WTC11 (cell line): ENCODE results near the gene LDLRAD4. TPM values are rescaled to one million over a fixed set of nuclear protein-coding genes. Genes with fewer than 3 reads are reported as not detected.

Experiments
- ATAC-seq: fragments of 200-7000 bp; cut with Tn5 transposase; 2 replicates; pipeline ENCODE4 v1.10.0; 2021; ENCODE audit warnings: mild to moderate bottlenecking, moderate library complexity
- Bru-seq: library from RNA; stranded (reverse); fragments of 400-500 nt; gene quantifications from one replicate; lab custom pipeline; 2021; lab: Mats Ljungman, UMichigan
- CTCF ChIA-PET: fragments of 300-600 bp; sonication (Branson Sonifier 250); formaldehyde crosslinking; loops from one replicate; lab custom pipeline; 2021; ENCODE audit warnings: antibody characterized with exemption; lab: Charles Lee
- POLR2A ChIA-PET: fragments of 350-600 bp; sonication (Branson Sonifier 250); formaldehyde crosslinking; loops from one replicate; lab custom pipeline; 2021; ENCODE audit warnings: antibody characterized with exemption; lab: Charles Lee
- DNase-seq: peaks from one replicate; pipeline ENCODE4 v3.0.0; 2021; ENCODE audit warnings: low spot score
- H3K27ac Mint-ChIP-seq: 2 replicates; pipeline ENCODE4 v1.8.0; 2021; ENCODE audit warnings: mixed read lengths
- H3K27me3 Mint-ChIP-seq: 2 replicates; pipeline ENCODE4 v1.8.0; 2021; ENCODE audit warnings: low read depth, mild to moderate bottlenecking, moderate library complexity, mixed read lengths
- H3K36me3 Mint-ChIP-seq: 2 replicates; pipeline ENCODE4 v1.8.0; 2021; ENCODE audit warnings: mixed read lengths
- H3K4me1 Mint-ChIP-seq: 2 replicates; pipeline ENCODE4 v1.8.0; 2022; ENCODE audit warnings: mixed read lengths
- H3K4me3 Mint-ChIP-seq: 2 replicates; pipeline ENCODE4 v1.8.0; 2021; ENCODE audit warnings: mild to moderate bottlenecking, moderate library complexity, mixed read lengths
- H3K9me3 Mint-ChIP-seq: 2 replicates; pipeline ENCODE4 v1.8.0; 2021; ENCODE audit warnings: mixed read lengths
- ELF4 ChIP-seq: sonication (generic); formaldehyde crosslinking; IDR thresholded peaks from 2 replicates; pipeline ENCODE4 v1.8.1; 2022; ENCODE audit warnings: low read depth, mild to moderate bottlenecking, moderate library complexity, missing genetic modification reagents
- ERG ChIP-seq: fragments of 250-450 bp; sonication (Bioruptor Pico); IDR thresholded peaks from 2 replicates; pipeline ENCODE4 v1.8.0; 2021; ENCODE audit warnings: mild to moderate bottlenecking
- ETV6 ChIP-seq: sonication (generic); formaldehyde crosslinking; IDR thresholded peaks from 2 replicates; pipeline ENCODE4 v1.8.1; 2022; ENCODE audit warnings: mild to moderate bottlenecking, missing genetic modification reagents
- FOXK1 ChIP-seq: sonication (generic); formaldehyde crosslinking; IDR thresholded peaks from 2 replicates; pipeline ENCODE4 v1.8.0; 2022; ENCODE audit warnings: mild to moderate bottlenecking, moderate library complexity, missing genetic modification reagents
- NFE2L1 ChIP-seq: sonication (generic); formaldehyde crosslinking; IDR thresholded peaks from 2 replicates; pipeline ENCODE4 v1.8.1; 2023; ENCODE audit warnings: missing genetic modification reagents
- NR3C1 ChIP-seq: sonication (generic); formaldehyde crosslinking; conservative IDR thresholded peaks from 2 replicates; pipeline ENCODE4 v1.8.1; 2023; ENCODE audit warnings: low read depth, mild to moderate bottlenecking, missing genetic modification reagents
- PRRX2 ChIP-seq: fragments of 250-450 bp; sonication (Bioruptor Pico); IDR thresholded peaks from 2 replicates; pipeline ENCODE4 v1.8.0; 2021; ENCODE audit warnings: mild to moderate bottlenecking
- RORB ChIP-seq: fragments of 250-450 bp; sonication (Bioruptor Pico); IDR thresholded peaks from 2 replicates; pipeline ENCODE4 v1.9.0; 2021; ENCODE audit warnings: mild to moderate bottlenecking
- SP1 ChIP-seq: sonication (generic); formaldehyde crosslinking; conservative IDR thresholded peaks from 2 replicates; pipeline ENCODE4 v1.8.1; 2022; ENCODE audit warnings: missing genetic modification reagents
- TEAD1 ChIP-seq: sonication (generic); formaldehyde crosslinking; IDR thresholded peaks from 2 replicates; pipeline ENCODE4 v1.8.0; 2022; ENCODE audit warnings: mild to moderate bottlenecking, missing genetic modification reagents
- ZMAT4 ChIP-seq: fragments of 250-450 bp; sonication (Bioruptor Pico); IDR thresholded peaks from 2 replicates; pipeline ENCODE4 v1.9.0; 2021; ENCODE audit warnings: mild to moderate bottlenecking
- ZNF416 ChIP-seq: fragments of 250-450 bp; sonication (Bioruptor Pico); IDR thresholded peaks from 2 replicates; pipeline ENCODE4 v1.9.0; 2021; ENCODE audit warnings: mild to moderate bottlenecking, inconsistent platforms
- ZNF423 ChIP-seq: fragments of 250-450 bp; sonication (Bioruptor Pico); IDR thresholded peaks from 2 replicates; pipeline ENCODE4 v2.1.2; 2022; ENCODE audit warnings: mild to moderate bottlenecking, moderate library complexity
- long read RNA-seq, 3 experiments: library from RNA in 1 of 3; library from capped mRNA in 1 of 3; library from polyadenylated mRNA in 1 of 3; unstranded in 2 of 3; stranded (forward) in 1 of 3; transcript quantifications; one replicate each; pipeline ENCODE4 v2.0.0, GENCODE V29; 2021
- total RNA-seq: library from RNA; stranded (reverse); gene quantifications from 3 replicates; pipeline ENCODE4 v1.2.3, GENCODE V29; 2021
- TF ChIP-seq, protein P1 (sequence below): sonication (generic); formaldehyde crosslinking; IDR thresholded peaks from 2 replicates; pipeline ENCODE4 v1.8.1; 2023; ENCODE audit warnings: mild to moderate bottlenecking, moderate library complexity, missing genetic modification reagents
- TF ChIP-seq, protein P2 (sequence below): sonication (generic); formaldehyde crosslinking; IDR thresholded peaks from 2 replicates; pipeline ENCODE4 v1.8.1; 2023; ENCODE audit warnings: mild to moderate bottlenecking, missing genetic modification reagents, borderline replicate concordance
- TF ChIP-seq, protein P3 (sequence below): sonication (generic); formaldehyde crosslinking; conservative IDR thresholded peaks from 2 replicates; pipeline ENCODE4 v1.8.1; 2023; ENCODE audit warnings: mild to moderate bottlenecking, low read depth, missing genetic modification reagents, moderate library complexity
- TF ChIP-seq, protein P4 (sequence below): sonication (generic); formaldehyde crosslinking; IDR thresholded peaks from 2 replicates; pipeline ENCODE4 v1.8.0; 2022; ENCODE audit warnings: mild to moderate bottlenecking, missing genetic modification reagents
- TF ChIP-seq, protein P5 (sequence below): sonication (generic); formaldehyde crosslinking; IDR thresholded peaks from 2 replicates; pipeline ENCODE4 v1.8.0; 2023; ENCODE audit warnings: missing genetic modification reagents, mild to moderate bottlenecking, borderline replicate concordance

Gene LDLRAD4
- total RNA-seq (2.9 to 6.2 TPM (median 3.0 TPM) in 3 replicates), Bru-seq, nascent RNA (percentile 37 among the genes with signal in this experiment)
- long read RNA-seq, experiment 1, full-length matches to known transcripts: 1 of 11 reads
- long read RNA-seq, experiment 1, partial matches to known transcripts: 0 of 11 reads
- long read RNA-seq, experiment 1, other reads (novel, unspliced or antisense): 10 of 11 reads
- long read RNA-seq, experiment 2: 0 reads
- long read RNA-seq, experiment 3: 0 reads

GRCh38 chr18:13218368-13218991, at the start of gene LDLRAD4:
TSS of gene LDLRAD4 (plus strand) at chr18:13218760.
- Mint-ChIP-seq H3K27ac (no peak within 1 kb of the TSS), H3K27me3 (peaks cover 54% of the 10 kb centered on the region), H3K9me3 (no peaks in the 10 kb centered on the region), H3K4me1 (peaks cover 40% of the 10 kb centered on the region), H3K36me3 (no peaks in the 10 kb centered on the region), H3K4me3 (peak within 1 kb of the TSS; percentile 65)
- ChIA-PET CTCF (interaction anchor here (1.0 to 4.6 kb wide), 3 partner anchors 38 to 106 kb away, joined by 4 to 25 read pairs (median 8); no protein-coding TSS in a partner anchor), POLR2A (no interaction called here)
- ATAC-seq: peak; percentile 10
- no peak for DNase-seq
- TF ChIP-seq, protein P1, sequence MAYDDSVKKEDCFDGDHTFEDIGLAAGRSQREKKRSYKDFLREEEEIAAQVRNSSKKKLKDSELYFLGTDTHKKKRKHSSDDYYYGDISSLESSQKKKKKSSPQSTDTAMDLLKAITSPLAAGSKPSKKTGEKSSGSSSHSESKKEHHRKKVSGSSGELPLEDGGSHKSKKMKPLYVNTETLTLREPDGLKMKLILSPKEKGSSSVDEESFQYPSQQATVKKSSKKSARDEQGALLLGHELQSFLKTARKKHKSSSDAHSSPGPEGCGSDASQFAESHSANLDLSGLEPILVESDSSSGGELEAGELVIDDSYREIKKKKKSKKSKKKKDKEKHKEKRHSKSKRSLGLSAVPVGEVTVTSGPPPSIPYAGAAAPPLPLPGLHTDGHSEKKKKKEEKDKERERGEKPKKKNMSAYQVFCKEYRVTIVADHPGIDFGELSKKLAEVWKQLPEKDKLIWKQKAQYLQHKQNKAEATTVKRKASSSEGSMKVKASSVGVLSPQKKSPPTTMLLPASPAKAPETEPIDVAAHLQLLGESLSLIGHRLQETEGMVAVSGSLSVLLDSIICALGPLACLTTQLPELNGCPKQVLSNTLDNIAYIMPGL (CRISPR knock-in tag): peak; percentile 46; the same call in 1 of the 2 replicates
- TF ChIP-seq, protein P2, sequence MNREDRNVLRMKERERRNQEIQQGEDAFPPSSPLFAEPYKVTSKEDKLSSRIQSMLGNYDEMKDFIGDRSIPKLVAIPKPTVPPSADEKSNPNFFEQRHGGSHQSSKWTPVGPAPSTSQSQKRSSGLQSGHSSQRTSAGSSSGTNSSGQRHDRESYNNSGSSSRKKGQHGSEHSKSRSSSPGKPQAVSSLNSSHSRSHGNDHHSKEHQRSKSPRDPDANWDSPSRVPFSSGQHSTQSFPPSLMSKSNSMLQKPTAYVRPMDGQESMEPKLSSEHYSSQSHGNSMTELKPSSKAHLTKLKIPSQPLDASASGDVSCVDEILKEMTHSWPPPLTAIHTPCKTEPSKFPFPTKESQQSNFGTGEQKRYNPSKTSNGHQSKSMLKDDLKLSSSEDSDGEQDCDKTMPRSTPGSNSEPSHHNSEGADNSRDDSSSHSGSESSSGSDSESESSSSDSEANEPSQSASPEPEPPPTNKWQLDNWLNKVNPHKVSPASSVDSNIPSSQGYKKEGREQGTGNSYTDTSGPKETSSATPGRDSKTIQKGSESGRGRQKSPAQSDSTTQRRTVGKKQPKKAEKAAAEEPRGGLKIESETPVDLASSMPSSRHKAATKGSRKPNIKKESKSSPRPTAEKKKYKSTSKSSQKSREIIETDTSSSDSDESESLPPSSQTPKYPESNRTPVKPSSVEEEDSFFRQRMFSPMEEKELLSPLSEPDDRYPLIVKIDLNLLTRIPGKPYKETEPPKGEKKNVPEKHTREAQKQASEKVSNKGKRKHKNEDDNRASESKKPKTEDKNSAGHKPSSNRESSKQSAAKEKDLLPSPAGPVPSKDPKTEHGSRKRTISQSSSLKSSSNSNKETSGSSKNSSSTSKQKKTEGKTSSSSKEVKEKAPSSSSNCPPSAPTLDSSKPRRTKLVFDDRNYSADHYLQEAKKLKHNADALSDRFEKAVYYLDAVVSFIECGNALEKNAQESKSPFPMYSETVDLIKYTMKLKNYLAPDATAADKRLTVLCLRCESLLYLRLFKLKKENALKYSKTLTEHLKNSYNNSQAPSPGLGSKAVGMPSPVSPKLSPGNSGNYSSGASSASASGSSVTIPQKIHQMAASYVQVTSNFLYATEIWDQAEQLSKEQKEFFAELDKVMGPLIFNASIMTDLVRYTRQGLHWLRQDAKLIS: no peak
- TF ChIP-seq NFE2L1 (CRISPR knock-in tag): no peak
- TF ChIP-seq ZNF423 (CRISPR knock-in tag): peak; percentile 53; the same call in 1 of the 2 replicates

- CTCF ChIA-PET: interaction anchor here (1.0 to 1.9 kb wide), 4 partner anchors 9 to 61 kb away, joined by 3 to 10 read pairs (median 4); no protein-coding TSS in a partner anchor
- POLR2A ChIA-PET: no interaction called here
- DNase-seq (no peak), ATAC-seq (no peak)
- H3K36me3 Mint-ChIP-seq: no peaks in the 10 kb centered on the region
- peaks cover 5% of the 10 kb centered on the region for H3K4me1 Mint-ChIP-seq
- H3K27ac Mint-ChIP-seq: no peak overlapping the region
- no peak overlapping the region for H3K4me3 Mint-ChIP-seq
- no peaks in the 10 kb centered on the region for H3K9me3 Mint-ChIP-seq
- peaks cover 10% of the 10 kb centered on the region for H3K27me3 Mint-ChIP-seq
- TF ChIP-seq ERG (CRISPR knock-in tag): no peak
- TF ChIP-seq SP1 (CRISPR knock-in tag): no peak
- no peak for TF ChIP-seq ELF4
- no peak for TF ChIP-seq RORB
- no peak for TF ChIP-seq PRRX2 (CRISPR knock-in tag)
- TF ChIP-seq, protein P3, sequence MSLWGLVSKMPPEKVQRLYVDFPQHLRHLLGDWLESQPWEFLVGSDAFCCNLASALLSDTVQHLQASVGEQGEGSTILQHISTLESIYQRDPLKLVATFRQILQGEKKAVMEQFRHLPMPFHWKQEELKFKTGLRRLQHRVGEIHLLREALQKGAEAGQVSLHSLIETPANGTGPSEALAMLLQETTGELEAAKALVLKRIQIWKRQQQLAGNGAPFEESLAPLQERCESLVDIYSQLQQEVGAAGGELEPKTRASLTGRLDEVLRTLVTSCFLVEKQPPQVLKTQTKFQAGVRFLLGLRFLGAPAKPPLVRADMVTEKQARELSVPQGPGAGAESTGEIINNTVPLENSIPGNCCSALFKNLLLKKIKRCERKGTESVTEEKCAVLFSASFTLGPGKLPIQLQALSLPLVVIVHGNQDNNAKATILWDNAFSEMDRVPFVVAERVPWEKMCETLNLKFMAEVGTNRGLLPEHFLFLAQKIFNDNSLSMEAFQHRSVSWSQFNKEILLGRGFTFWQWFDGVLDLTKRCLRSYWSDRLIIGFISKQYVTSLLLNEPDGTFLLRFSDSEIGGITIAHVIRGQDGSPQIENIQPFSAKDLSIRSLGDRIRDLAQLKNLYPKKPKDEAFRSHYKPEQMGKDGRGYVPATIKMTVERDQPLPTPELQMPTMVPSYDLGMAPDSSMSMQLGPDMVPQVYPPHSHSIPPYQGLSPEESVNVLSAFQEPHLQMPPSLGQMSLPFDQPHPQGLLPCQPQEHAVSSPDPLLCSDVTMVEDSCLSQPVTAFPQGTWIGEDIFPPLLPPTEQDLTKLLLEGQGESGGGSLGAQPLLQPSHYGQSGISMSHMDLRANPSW (CRISPR knock-in tag): no peak
- TF ChIP-seq FOXK1 (CRISPR knock-in tag): no peak
- no peak for TF ChIP-seq ZNF423 (CRISPR knock-in tag)
- TF ChIP-seq NR3C1 (CRISPR knock-in tag): no peak
- TF ChIP-seq TEAD1 (CRISPR knock-in tag): no peak
- no peak for TF ChIP-seq ZMAT4 (CRISPR knock-in tag)
- TF ChIP-seq ETV6 (CRISPR knock-in tag): no peak
- TF ChIP-seq, protein P4, sequence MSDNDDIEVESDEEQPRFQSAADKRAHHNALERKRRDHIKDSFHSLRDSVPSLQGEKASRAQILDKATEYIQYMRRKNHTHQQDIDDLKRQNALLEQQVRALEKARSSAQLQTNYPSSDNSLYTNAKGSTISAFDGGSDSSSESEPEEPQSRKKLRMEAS (CRISPR knock-in tag): no peak
- TF ChIP-seq, protein P5, sequence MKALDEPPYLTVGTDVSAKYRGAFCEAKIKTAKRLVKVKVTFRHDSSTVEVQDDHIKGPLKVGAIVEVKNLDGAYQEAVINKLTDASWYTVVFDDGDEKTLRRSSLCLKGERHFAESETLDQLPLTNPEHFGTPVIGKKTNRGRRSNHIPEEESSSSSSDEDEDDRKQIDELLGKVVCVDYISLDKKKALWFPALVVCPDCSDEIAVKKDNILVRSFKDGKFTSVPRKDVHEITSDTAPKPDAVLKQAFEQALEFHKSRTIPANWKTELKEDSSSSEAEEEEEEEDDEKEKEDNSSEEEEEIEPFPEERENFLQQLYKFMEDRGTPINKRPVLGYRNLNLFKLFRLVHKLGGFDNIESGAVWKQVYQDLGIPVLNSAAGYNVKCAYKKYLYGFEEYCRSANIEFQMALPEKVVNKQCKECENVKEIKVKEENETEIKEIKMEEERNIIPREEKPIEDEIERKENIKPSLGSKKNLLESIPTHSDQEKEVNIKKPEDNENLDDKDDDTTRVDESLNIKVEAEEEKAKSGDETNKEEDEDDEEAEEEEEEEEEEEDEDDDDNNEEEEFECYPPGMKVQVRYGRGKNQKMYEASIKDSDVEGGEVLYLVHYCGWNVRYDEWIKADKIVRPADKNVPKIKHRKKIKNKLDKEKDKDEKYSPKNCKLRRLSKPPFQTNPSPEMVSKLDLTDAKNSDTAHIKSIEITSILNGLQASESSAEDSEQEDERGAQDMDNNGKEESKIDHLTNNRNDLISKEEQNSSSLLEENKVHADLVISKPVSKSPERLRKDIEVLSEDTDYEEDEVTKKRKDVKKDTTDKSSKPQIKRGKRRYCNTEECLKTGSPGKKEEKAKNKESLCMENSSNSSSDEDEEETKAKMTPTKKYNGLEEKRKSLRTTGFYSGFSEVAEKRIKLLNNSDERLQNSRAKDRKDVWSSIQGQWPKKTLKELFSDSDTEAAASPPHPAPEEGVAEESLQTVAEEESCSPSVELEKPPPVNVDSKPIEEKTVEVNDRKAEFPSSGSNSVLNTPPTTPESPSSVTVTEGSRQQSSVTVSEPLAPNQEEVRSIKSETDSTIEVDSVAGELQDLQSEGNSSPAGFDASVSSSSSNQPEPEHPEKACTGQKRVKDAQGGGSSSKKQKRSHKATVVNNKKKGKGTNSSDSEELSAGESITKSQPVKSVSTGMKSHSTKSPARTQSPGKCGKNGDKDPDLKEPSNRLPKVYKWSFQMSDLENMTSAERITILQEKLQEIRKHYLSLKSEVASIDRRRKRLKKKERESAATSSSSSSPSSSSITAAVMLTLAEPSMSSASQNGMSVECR: no peak
- no peak for TF ChIP-seq ZNF416 (CRISPR knock-in tag)
These were observed 44.9 kb upstream of the LDLRAD4 start for GRCh38 chr18:13173578-13174145.
